K562 (cell line): ENCODE measurements around the gene PHPT1. TPM values are rescaled to one million over a fixed set of nuclear protein-coding genes. Genes with fewer than 3 reads are reported as not detected.

Source experiments
- ARID1B ChIP-seq: fragments of 450-650 bp; IDR thresholded peaks from 2 replicates; pipeline ENCODE4 v1.6.1; 2016; ENCODE audit warnings: antibody characterized with exemption, mild to moderate bottlenecking, inconsistent platforms
- CBX1 ChIP-seq: sonication (generic); IDR thresholded peaks from 2 replicates; pipeline ENCODE4 v1.6.1; 2016; ENCODE audit warnings: antibody characterized with exemption, low read depth, mild to moderate bottlenecking
- CC2D1A ChIP-seq: fragments of 450-650 bp; IDR thresholded peaks from 2 replicates; pipeline ENCODE4 v1.6.1; 2017; ENCODE audit warnings: mild to moderate bottlenecking
- CEBPB ChIP-seq: fragments of 450-650 bp; IDR thresholded peaks from 2 replicates; pipeline ENCODE4 v1.6.1; 2016; ENCODE audit warnings: missing genetic modification characterization, missing compliant biosample characterization
- CHD4 ChIP-seq: fragments of 200-600 bp; sonication (generic); IDR thresholded peaks from 3 replicates; pipeline ENCODE4 v1.6.1; 2012; ENCODE audit warnings: low read depth, mild to moderate bottlenecking, mixed read lengths, low read length, inconsistent platforms; ENCODE audit not compliant: insufficient read depth, insufficient replicate concordance, poor library complexity, severe bottlenecking
- DPF2 ChIP-seq: fragments of 450-650 bp; IDR thresholded peaks from 2 replicates; pipeline ENCODE4 v1.6.1; 2016
- EP300 ChIP-seq: IDR thresholded peaks from 2 replicates; pipeline ENCODE4 v1.6.1; 2012; ENCODE audit warnings: low read length, improper control_type of control experiment
- GATA2 ChIP-seq: sonication (generic); formaldehyde crosslinking; IDR thresholded peaks from 2 replicates; pipeline ENCODE4 v1.4.0; 2020; ENCODE audit warnings: mild to moderate bottlenecking, missing genetic modification reagents
- HDAC1 ChIP-seq, 2 experiments: fragments of 450-650 bp; IDR thresholded peaks; 2 replicates each; pipeline ENCODE4 v1.6.1; 2016 to 2017; ENCODE audit warnings: inconsistent platforms in 1 of 2, mild to moderate bottlenecking in 1 of 2, moderate library complexity in 1 of 2
- HNRNPLL ChIP-seq: fragments of 200-400 bp; formaldehyde crosslinking; IDR thresholded peaks from 2 replicates; pipeline ENCODE4 v1.6.1; 2017; ENCODE audit warnings: low read length, low read depth, mild to moderate bottlenecking; ENCODE audit not compliant: poor library complexity, severe bottlenecking
- IRF2 ChIP-seq: sonication (generic); formaldehyde crosslinking; IDR thresholded peaks from 2 replicates; pipeline ENCODE4 v1.8.1; 2022; ENCODE audit warnings: mild to moderate bottlenecking, missing genetic modification reagents
- JUND ChIP-seq, 2 experiments: IDR thresholded peaks; 2 replicates in 1 of 2; 3 replicates in 1 of 2; pipeline ENCODE4 v1.6.1; 2011; ENCODE audit warnings: borderline replicate concordance in 2 of 2, low read depth in 2 of 2, low read length in 2 of 2, improper control_type of control experiment in 1 of 2, missing biosample characterization in 1 of 2, missing genetic modification characterization in 1 of 2, missing genetic modification reagents in 1 of 2
- KDM1A ChIP-seq, 2 experiments: fragments of 450-650 bp; IDR thresholded peaks; 2 replicates each; pipeline ENCODE4 v1.6.1; 2016; ENCODE audit warnings: mild to moderate bottlenecking in 2 of 2
- L3MBTL2 ChIP-seq: fragments of 450-650 bp; IDR thresholded peaks from 2 replicates; pipeline ENCODE4 v1.6.1; 2016; ENCODE audit warnings: mild to moderate bottlenecking, moderate library complexity
- LARP7 ChIP-seq: fragments of 450-650 bp; IDR thresholded peaks from 2 replicates; pipeline ENCODE4 v1.6.1; 2016
- LEF1 ChIP-seq: fragments of 450-650 bp; IDR thresholded peaks from 2 replicates; pipeline ENCODE4 v1.6.1; 2016; ENCODE audit warnings: mild to moderate bottlenecking
- MAFF ChIP-seq: IDR thresholded peaks from 2 replicates; pipeline ENCODE4 v1.6.1; 2012; ENCODE audit warnings: low read length, improper control_type of control experiment
- MAFG ChIP-seq: fragments of 450-650 bp; conservative IDR thresholded peaks from 2 replicates; pipeline ENCODE4 v1.6.1; 2016; ENCODE audit warnings: missing genetic modification characterization, missing compliant biosample characterization
- NBN ChIP-seq: fragments of 450-650 bp; IDR thresholded peaks from 2 replicates; pipeline ENCODE4 v1.6.1; 2016; ENCODE audit warnings: low read depth, mild to moderate bottlenecking
- NRF1 ChIP-seq, 2 experiments: fragments of 450-650 bp; IDR thresholded peaks in 1 of 2; conservative IDR thresholded peaks in 1 of 2; 2 replicates each; pipeline ENCODE4 v1.6.1; 2014; ENCODE audit warnings: mild to moderate bottlenecking in 2 of 2
- POLR2AphosphoS5 ChIP-seq: IDR thresholded peaks from 2 replicates; pipeline ENCODE4 v1.6.1; 2011; ENCODE audit warnings: mild to moderate bottlenecking, low read depth, low read length, moderate library complexity; ENCODE audit not compliant: control insufficient read depth, insufficient read depth
- RB1 ChIP-seq: fragments of 450-650 bp; IDR thresholded peaks from 2 replicates; pipeline ENCODE4 v1.6.1; 2017; ENCODE audit warnings: low read depth, mild to moderate bottlenecking
- SIRT6 ChIP-seq: IDR thresholded peaks from one replicate; pipeline ENCODE4 v1.6.1; 2012; ENCODE audit warnings: low read depth, mild to moderate bottlenecking, control low read depth, inconsistent platforms, low read length, moderate library complexity
- SMARCE1 ChIP-seq: fragments of 450-650 bp; IDR thresholded peaks from 2 replicates; pipeline ENCODE4 v1.7.1; 2016; ENCODE audit warnings: mild to moderate bottlenecking
- SOX6 ChIP-seq: fragments of 450-650 bp; IDR thresholded peaks from 2 replicates; pipeline ENCODE4 v1.6.1; 2014; ENCODE audit warnings: mild to moderate bottlenecking
- STAT5A ChIP-seq: IDR thresholded peaks from 2 replicates; pipeline ENCODE4 v1.6.1; 2012; ENCODE audit warnings: low read length, inconsistent platforms, borderline replicate concordance
- ZNF316 ChIP-seq: fragments of 450-650 bp; IDR thresholded peaks from 2 replicates; pipeline ENCODE4 v1.6.1; 2016
- polyA plus RNA-seq, 8 experiments: library from polyadenylated mRNA; depleted of rRNA in 4 of 8; stranded (reverse) in 5 of 8; unstranded in 3 of 8; fragments of >200 nt; fragmentation: Nextera tagmentation in 2 of 8; fragmentation: Illumina TruSeq in 1 of 8; extraction: Ambion mirVana in 2 of 8; extraction: Trizol in 1 of 8; gene quantifications; 2 replicates each; pipeline versions ENCODE4 v1.2.1 to v1.2.3, GENCODE V29; 2011 to 2014; ENCODE audit warnings: inconsistent platforms in 1 of 8, missing spikeins in 1 of 8
- total RNA-seq, 7 experiments: library from RNA; depleted of rRNA in 6 of 7; stranded (reverse); fragments of >200 nt in 6 of 7; fragmentation: Illumina TruSeq in 2 of 7; extraction: Trizol in 2 of 7; gene quantifications; 2 replicates each; pipeline versions ENCODE4 v1.2.1 to v1.2.3, GENCODE V29; 2011 to 2021; ENCODE audit warnings: low replicate concordance in 1 of 7
- TF ChIP-seq, protein P1 (sequence below): IDR thresholded peaks from 2 replicates; pipeline ENCODE4 v1.6.1; 2012; ENCODE audit warnings: low read depth, low read length, improper control_type of control experiment, borderline replicate concordance
- TF ChIP-seq, protein P2 (sequence below): fragments of 450-650 bp; IDR thresholded peaks from 2 replicates; pipeline ENCODE4 v1.6.1; 2016; ENCODE audit warnings: mild to moderate bottlenecking

The PHPT1 gene
- total and polyA plus RNA-seq, 9 of the 15 experiments (the other 6 are each of a cell fraction or from before 2014, with no cell fraction given), result 20.9 to 166 (median 129) TPM

DNA sequence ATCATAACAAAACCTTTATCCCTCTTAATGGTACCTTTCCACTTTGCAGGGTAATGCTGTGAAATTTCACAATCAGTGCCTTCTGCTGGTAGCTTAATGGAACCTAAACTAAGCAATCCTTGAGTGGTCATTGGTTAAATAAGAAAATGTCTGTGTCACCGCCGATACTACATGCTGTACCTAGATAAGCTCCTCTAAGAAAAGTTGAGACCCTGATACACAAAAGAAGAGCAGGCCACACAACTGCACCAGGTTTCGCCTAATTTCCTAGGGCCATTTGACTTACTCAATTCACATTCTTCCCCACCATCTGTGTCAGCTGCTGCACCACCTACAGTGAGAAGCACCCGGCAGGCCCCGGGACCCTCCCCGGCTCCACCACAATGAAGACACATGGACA is 25.9 kb downstream of the PHPT1 start (continued):
- TF ChIP-seq JUND (IDR thresholded peaks at IDR 0.05; ENCODE audit: borderline replicate concordance, low read depth, low read length) (0 out of 2 replicates have a peak, but pooled peaks have one; percentile 20), JUND (tag; IDR thresholded peaks at IDR 0.05; ENCODE audit: borderline replicate concordance, low read depth, low read length) (no peak), SOX6 (0 out of 2 replicates have a peak, but pooled peaks have one; percentile 28), CBX1 (no peak), CHD4 (no peak), POLR2AphosphoS5 (peak; percentile 51), EP300 (peak; percentile 41; the same call in 1 of the 2 replicates), ARID1B (peak; percentile 88), GATA2 (no peak), MAFF (peak; percentile 19; the same call in 1 of the 2 replicates), IRF2 (no peak), ZNF316 (peak; percentile 57; the same call in 1 of the 2 replicates), DPF2 (peak; percentile 83), MAFG (peak; percentile 51; the same call in 1 of the 2 replicates), NRF1 (conservative IDR thresholded peaks at IDR 0.05 in 1 of 2, IDR thresholded peaks at IDR 0.05 in 1 of 2) (no peak; a peak in 1 of 4 replicates), STAT5A (peak; percentile 77), LARP7 (no peak), CEBPB (peak; percentile 96), KDM1A (IDR thresholded peaks at IDR 0.05) (peak; percentile 92 to 93), NBN (0 out of 2 replicates have a peak, but pooled peaks have one; percentile 45), RB1 (no peak), L3MBTL2 (0 out of 2 replicates have a peak, but pooled peaks have one; percentile 50), HNRNPLL (peak; percentile 16), SMARCE1 (0 out of 2 replicates have a peak, but pooled peaks have one; percentile 15), LEF1 (peak; percentile 42; the same call in 1 of the 2 replicates), CC2D1A (peak; percentile 43; the same call in 1 of the 2 replicates), HDAC1 (IDR thresholded peaks at IDR 0.05) (peak in 1 of 2 experiments; percentile 81; a peak in 2 of 4 replicates), SIRT6 (no peak)
- TF ChIP-seq, protein P1, sequence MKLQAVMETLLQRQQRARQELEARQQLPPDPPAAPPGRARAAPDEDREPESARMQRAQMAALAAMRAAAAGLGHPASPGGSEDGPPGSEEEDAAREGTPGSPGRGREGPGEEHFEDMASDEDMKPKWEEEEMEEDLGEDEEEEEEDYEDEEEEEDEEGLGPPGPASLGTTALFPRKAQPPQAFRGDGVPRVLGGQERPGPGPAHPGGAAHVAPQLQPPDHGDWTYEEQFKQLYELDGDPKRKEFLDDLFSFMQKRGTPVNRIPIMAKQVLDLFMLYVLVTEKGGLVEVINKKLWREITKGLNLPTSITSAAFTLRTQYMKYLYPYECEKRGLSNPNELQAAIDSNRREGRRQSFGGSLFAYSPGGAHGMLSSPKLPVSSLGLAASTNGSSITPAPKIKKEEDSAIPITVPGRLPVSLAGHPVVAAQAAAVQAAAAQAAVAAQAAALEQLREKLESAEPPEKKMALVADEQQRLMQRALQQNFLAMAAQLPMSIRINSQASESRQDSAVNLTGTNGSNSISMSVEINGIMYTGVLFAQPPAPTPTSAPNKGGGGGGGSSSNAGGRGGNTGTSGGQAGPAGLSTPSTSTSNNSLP, result 0 out of 2 replicates have a peak, but pooled peaks have one; percentile 49
- TF ChIP-seq, protein P2, sequence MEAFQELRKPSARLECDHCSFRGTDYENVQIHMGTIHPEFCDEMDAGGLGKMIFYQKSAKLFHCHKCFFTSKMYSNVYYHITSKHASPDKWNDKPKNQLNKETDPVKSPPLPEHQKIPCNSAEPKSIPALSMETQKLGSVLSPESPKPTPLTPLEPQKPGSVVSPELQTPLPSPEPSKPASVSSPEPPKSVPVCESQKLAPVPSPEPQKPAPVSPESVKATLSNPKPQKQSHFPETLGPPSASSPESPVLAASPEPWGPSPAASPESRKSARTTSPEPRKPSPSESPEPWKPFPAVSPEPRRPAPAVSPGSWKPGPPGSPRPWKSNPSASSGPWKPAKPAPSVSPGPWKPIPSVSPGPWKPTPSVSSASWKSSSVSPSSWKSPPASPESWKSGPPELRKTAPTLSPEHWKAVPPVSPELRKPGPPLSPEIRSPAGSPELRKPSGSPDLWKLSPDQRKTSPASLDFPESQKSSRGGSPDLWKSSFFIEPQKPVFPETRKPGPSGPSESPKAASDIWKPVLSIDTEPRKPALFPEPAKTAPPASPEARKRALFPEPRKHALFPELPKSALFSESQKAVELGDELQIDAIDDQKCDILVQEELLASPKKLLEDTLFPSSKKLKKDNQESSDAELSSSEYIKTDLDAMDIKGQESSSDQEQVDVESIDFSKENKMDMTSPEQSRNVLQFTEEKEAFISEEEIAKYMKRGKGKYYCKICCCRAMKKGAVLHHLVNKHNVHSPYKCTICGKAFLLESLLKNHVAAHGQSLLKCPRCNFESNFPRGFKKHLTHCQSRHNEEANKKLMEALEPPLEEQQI, result no peak
